GM12892 (cell line): ENCODE results near the gene DENND5A.

ENCODE experiments used
- POLR2A ChIP-seq: IDR thresholded peaks from 2 replicates; pipeline ENCODE4 v1.6.1; 2011; ENCODE audit warnings: low read depth, low read length, control low read depth
- POLR2AphosphoS5 ChIP-seq: IDR thresholded peaks from 2 replicates; pipeline ENCODE4 v1.6.1; 2011; ENCODE audit warnings: low read depth, low read length, control low read depth
- TAF1 ChIP-seq: IDR thresholded peaks from 2 replicates; pipeline ENCODE4 v1.6.1; 2011; ENCODE audit warnings: low read depth, mild to moderate bottlenecking, control low read depth, low read length, borderline replicate concordance

GRCh38 chr11:9222654-9223053, 42.5 kb downstream of the DENND5A start:
- no peak for TF ChIP-seq POLR2AphosphoS5
- no peak for TF ChIP-seq POLR2A
- TF ChIP-seq TAF1, result no peak
